ENCODE data around the gene RHBDL1.

GRCh38 chr16:693364-693763, 17.9 kb downstream of the RHBDL1 start:
- TF ChIP-seq CTCF (IDR thresholded peaks at IDR 0.05; ENCODE audit: low read depth, low read length, poor library complexity, severe bottlenecking) (no peak), EZH2phosphoT487 (IDR thresholded peaks at IDR 0.05; ENCODE audit: borderline replicate concordance, low read length) (no peak)
